Neural cell (in vitro differentiated cells): Measurements from ENCODE around the gene WIF1. TPM values are rescaled to one million over a fixed set of nuclear protein-coding genes. Genes with fewer than 3 reads are reported as not detected.

Experiments used
- H2AFZ ChIP-seq: fragments of 200-600, 300-800 bp; sonication (generic), shearing (Covaris generic); 2 replicates; pipeline ENCODE4 v1.6.0; 2014; ENCODE audit warnings: low read depth, mild to moderate bottlenecking, antibody characterized with exemption, low read length, moderate library complexity
- H3F3A ChIP-seq: fragments of 200-600 bp; shearing (Covaris generic); 2 replicates; pipeline ENCODE4 v1.6.1; 2016; ENCODE audit warnings: mild to moderate bottlenecking, moderate library complexity, mixed read lengths, antibody characterized with exemption, low read length; ENCODE audit not compliant: insufficient read depth, poor library complexity, severe bottlenecking
- H3K27ac ChIP-seq: fragments of 200-600, 300-800 bp; sonication (generic), shearing (Covaris generic); 2 replicates; pipeline ENCODE4 v1.5.1; 2014; ENCODE audit warnings: mild to moderate bottlenecking, low read length, moderate library complexity
- H3K27me3 ChIP-seq: fragments of 300-800, 200-600 bp; sonication (generic), shearing (Covaris generic); 2 replicates; pipeline ENCODE4 v1.6.0; 2014; ENCODE audit warnings: mild to moderate bottlenecking, low read depth, low read length, moderate library complexity; ENCODE audit not compliant: insufficient read depth
- H3K36me3 ChIP-seq: fragments of 300-800, 200-600 bp; sonication (generic), shearing (Covaris generic); 2 replicates; pipeline ENCODE4 v1.5.1; 2014; ENCODE audit warnings: mild to moderate bottlenecking, antibody characterized with exemption, low read length, moderate library complexity; ENCODE audit not compliant: insufficient read depth
- H3K4me2 ChIP-seq: fragments of 300-800, 200-600 bp; sonication (generic), shearing (Covaris generic); 2 replicates; pipeline ENCODE4 v1.6.0; 2014; ENCODE audit warnings: mild to moderate bottlenecking, low read length
- H3K4me3 ChIP-seq: fragments of 300-800, 200-600 bp; sonication (generic), shearing (Covaris generic); 2 replicates; pipeline ENCODE4 v1.5.1; 2014; ENCODE audit warnings: mild to moderate bottlenecking, low read length, moderate library complexity
- H3K79me2 ChIP-seq: fragments of 200-600 bp; shearing (Covaris generic); replicated peaks from 2 replicates; pipeline ENCODE4 v1.6.0; 2014; ENCODE audit warnings: mild to moderate bottlenecking, low read length, moderate library complexity; ENCODE audit not compliant: insufficient read depth
- H3K9ac ChIP-seq: fragments of 300-800, 200-600 bp; sonication (generic), shearing (Covaris generic); 2 replicates; pipeline ENCODE4 v1.6.1; 2016; ENCODE audit warnings: mild to moderate bottlenecking, low read length, mixed read lengths
- H3K9me2 ChIP-seq: fragments of 200-600 bp; shearing (Covaris generic); 2 replicates; pipeline ENCODE4 v1.6.1; 2016; ENCODE audit warnings: mild to moderate bottlenecking, low read length, mixed read lengths; ENCODE audit not compliant: insufficient read depth
- H3K9me3 ChIP-seq: fragments of 200-600, 300-800 bp; sonication (generic), shearing (Covaris generic); 2 replicates; pipeline ENCODE4 v1.6.1; 2016; ENCODE audit warnings: mild to moderate bottlenecking, mixed run types, low read length, moderate library complexity, mixed read lengths
- H4K20me1 ChIP-seq: fragments of 200-600 bp; shearing (Covaris generic); 2 replicates; pipeline ENCODE4 v1.6.1; 2016; ENCODE audit warnings: mild to moderate bottlenecking, mixed run types; ENCODE audit not compliant: insufficient read depth
- EP300 ChIP-seq: fragments of 450-650 bp; conservative IDR thresholded peaks from 2 replicates; pipeline ENCODE4 v1.6.1; 2014; ENCODE audit warnings: antibody characterized with exemption, mild to moderate bottlenecking, moderate library complexity; ENCODE audit not compliant: poor library complexity, severe bottlenecking
- EZH2 ChIP-seq: fragments of 200-600, 300-800 bp; shearing (Covaris generic), sonication (generic); IDR thresholded peaks from 2 replicates; pipeline ENCODE4 v1.6.1; 2014; ENCODE audit warnings: antibody characterized with exemption, low read length, borderline replicate concordance, mild to moderate bottlenecking; ENCODE audit not compliant: insufficient read depth, poor library complexity, severe bottlenecking
- MXI1 ChIP-seq: fragments of 450-650 bp; conservative IDR thresholded peaks from 2 replicates; pipeline ENCODE4 v1.6.1; 2014; ENCODE audit warnings: antibody characterized with exemption, mild to moderate bottlenecking; ENCODE audit not compliant: poor library complexity, severe bottlenecking
- POLR2AphosphoS5 ChIP-seq: IDR thresholded peaks from 2 replicates; pipeline ENCODE4 v1.6.1; 2012
- RAD21 ChIP-seq: fragments of 450-650 bp; conservative IDR thresholded peaks from 2 replicates; pipeline ENCODE4 v1.6.1; 2014; ENCODE audit warnings: antibody characterized with exemption, mild to moderate bottlenecking, moderate library complexity
- SMC3 ChIP-seq: fragments of 450-650 bp; conservative IDR thresholded peaks from 2 replicates; pipeline ENCODE4 v1.6.1; 2014; ENCODE audit warnings: antibody characterized with exemption, mild to moderate bottlenecking, moderate library complexity; ENCODE audit not compliant: poor library complexity
- TAF1 ChIP-seq: IDR thresholded peaks from 2 replicates; pipeline ENCODE4 v1.6.1; 2012; ENCODE audit warnings: low read depth
- polyA plus RNA-seq: library from polyadenylated mRNA; depleted of rRNA; stranded (reverse); fragments of >200 nt; gene quantifications from 2 replicates; pipeline ENCODE4 v1.2.3, GENCODE V29; 2014
- TF ChIP-seq, protein P1 (sequence below): fragments of 450-650 bp; IDR thresholded peaks from 2 replicates; pipeline ENCODE4 v1.5.1; 2014; ENCODE audit warnings: antibody characterized with exemption, mild to moderate bottlenecking, moderate library complexity; ENCODE audit not compliant: poor library complexity, severe bottlenecking

Gene WIF1
- polyA plus RNA-seq, 1 donor from 2014 or later, result 0.77 TPM

DNA sequence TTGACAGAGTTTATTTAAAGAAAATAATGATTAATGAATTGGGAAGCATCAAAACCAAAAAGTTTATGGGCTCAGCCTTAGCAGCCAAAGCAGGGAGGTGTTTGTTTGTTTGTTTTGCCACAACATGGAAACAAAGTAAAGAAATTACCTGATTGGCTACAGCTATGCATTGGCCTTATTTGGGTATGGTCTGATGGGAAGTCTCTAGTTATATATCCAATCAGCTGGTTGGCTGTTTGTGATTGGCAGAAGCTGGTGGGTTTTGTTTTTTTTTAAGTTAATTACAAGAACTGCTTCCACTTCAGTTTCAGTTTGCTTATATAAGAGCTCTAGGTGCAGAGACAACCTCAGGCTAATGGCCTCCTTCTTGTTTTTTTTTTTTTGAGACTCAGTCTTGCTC lies 43.7 kb upstream of the WIF1 start:
- H3K9ac ChIP-seq, result no peak overlapping the region
- no peaks in the 10 kb centered on the region for H3K79me2 ChIP-seq
- H3K27ac ChIP-seq, result no peak overlapping the region
- H3K27me3 ChIP-seq, result peaks cover 10% of the 10 kb centered on the region
- no peak overlapping the region for H3K4me3 ChIP-seq
- H3K36me3 ChIP-seq, result no peaks in the 10 kb centered on the region
- H3F3A ChIP-seq, result no peaks in the 10 kb centered on the region
- no peaks in the 10 kb centered on the region for H4K20me1 ChIP-seq
- TF ChIP-seq, protein P1, sequence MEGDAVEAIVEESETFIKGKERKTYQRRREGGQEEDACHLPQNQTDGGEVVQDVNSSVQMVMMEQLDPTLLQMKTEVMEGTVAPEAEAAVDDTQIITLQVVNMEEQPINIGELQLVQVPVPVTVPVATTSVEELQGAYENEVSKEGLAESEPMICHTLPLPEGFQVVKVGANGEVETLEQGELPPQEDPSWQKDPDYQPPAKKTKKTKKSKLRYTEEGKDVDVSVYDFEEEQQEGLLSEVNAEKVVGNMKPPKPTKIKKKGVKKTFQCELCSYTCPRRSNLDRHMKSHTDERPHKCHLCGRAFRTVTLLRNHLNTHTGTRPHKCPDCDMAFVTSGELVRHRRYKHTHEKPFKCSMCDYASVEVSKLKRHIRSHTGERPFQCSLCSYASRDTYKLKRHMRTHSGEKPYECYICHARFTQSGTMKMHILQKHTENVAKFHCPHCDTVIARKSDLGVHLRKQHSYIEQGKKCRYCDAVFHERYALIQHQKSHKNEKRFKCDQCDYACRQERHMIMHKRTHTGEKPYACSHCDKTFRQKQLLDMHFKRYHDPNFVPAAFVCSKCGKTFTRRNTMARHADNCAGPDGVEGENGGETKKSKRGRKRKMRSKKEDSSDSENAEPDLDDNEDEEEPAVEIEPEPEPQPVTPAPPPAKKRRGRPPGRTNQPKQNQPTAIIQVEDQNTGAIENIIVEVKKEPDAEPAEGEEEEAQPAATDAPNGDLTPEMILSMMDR, result no peak
- TF ChIP-seq RAD21 (no peak), SMC3 (no peak), EP300 (no peak)
- H3K4me2 ChIP-seq, result no peak overlapping the region
- no peaks in the 10 kb centered on the region for H3K9me3 ChIP-seq
- H3K9me2 ChIP-seq, result no peaks in the 10 kb centered on the region
- no peak overlapping the region for H2AFZ ChIP-seq

DNA sequence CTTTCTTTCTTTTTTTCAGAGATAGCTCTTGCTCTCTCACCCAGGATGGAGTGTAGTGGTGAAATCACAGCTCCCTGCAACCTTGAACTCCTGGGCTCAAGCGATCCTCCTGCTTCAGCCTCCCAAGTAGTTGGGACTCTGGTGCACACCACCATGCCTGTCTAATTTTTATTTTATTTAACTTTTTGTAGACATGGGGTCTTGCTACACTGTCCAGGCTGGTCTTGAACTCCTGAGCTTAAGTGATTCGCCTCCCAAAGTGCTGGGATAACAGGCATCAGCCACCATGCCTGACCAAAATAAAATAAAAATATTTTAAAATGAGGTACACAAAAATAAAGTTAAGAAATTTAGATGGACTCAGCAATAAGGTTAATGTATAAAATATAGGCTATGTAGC lies 43.1 kb upstream of the WIF1 start:
- H3K79me2 ChIP-seq, result no peaks in the 10 kb centered on the region
- H3K27ac ChIP-seq, result no peak overlapping the region
- no peaks in the 10 kb centered on the region for H3F3A ChIP-seq
- no peak overlapping the region for H3K4me2 ChIP-seq
- H4K20me1 ChIP-seq, result no peaks in the 10 kb centered on the region
- TF ChIP-seq MXI1 (no peak), TAF1 (no peak), EZH2 (no peak), SMC3 (no peak), EP300 (no peak), POLR2AphosphoS5 (no peak), RAD21 (no peak)
- TF ChIP-seq, protein P1, result no peak
- H3K36me3 ChIP-seq, result no peaks in the 10 kb centered on the region
- H3K4me3 ChIP-seq, result no peak overlapping the region
- no peaks in the 10 kb centered on the region for H3K9me2 ChIP-seq
- H3K9ac ChIP-seq, result no peak overlapping the region
- H3K9me3 ChIP-seq, result no peaks in the 10 kb centered on the region
- no peak overlapping the region for H2AFZ ChIP-seq
- peaks cover 10% of the 10 kb centered on the region for H3K27me3 ChIP-seq

DNA sequence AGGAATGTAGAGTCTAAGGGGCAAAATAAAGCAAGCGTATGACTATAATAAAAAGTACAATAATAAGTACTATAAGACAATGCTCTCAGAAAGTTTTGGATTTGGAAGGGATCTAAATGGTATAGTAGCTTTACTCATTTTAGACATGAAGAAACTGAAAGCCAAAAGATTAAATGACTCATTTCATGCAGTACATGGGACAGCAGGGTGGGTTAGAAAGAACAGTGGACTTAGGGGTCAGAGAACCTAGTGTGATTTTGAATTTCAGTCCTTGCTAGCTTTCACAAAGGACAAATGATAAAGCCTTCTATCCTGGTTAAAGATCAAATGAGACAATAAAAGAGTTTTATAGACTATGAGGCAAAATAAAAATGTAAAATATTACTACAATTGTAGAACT lies 41.5 kb upstream of the WIF1 start:
- no peak overlapping the region for H3K9ac ChIP-seq
- no peaks in the 10 kb centered on the region for H3K36me3 ChIP-seq
- H3K4me3 ChIP-seq, result no peak overlapping the region
- H3K79me2 ChIP-seq, result no peaks in the 10 kb centered on the region
- TF ChIP-seq RAD21 (no peak), TAF1 (no peak)
- H2AFZ ChIP-seq, result no peak overlapping the region
- H3K9me3 ChIP-seq, result no peaks in the 10 kb centered on the region
- no peaks in the 10 kb centered on the region for H3K9me2 ChIP-seq
- H3F3A ChIP-seq, result no peaks in the 10 kb centered on the region
- H3K27me3 ChIP-seq, result peaks cover 3% of the 10 kb centered on the region
- H3K27ac ChIP-seq, result no peak overlapping the region
- no peaks in the 10 kb centered on the region for H4K20me1 ChIP-seq
- no peak overlapping the region for H3K4me2 ChIP-seq
